OCI-LY7 (cell line): ENCODE measurements around the gene CIB2.

Experiments
- CTCF ChIP-seq: fragments of 200-600 bp; sonication (generic); conservative IDR thresholded peaks from 2 replicates; pipeline ENCODE4 v1.5.1; 2014; ENCODE audit warnings: mild to moderate bottlenecking, antibody characterized with exemption, low read length, moderate library complexity, mixed read lengths
- EZH2phosphoT487 ChIP-seq: fragments of 200-600 bp; sonication (generic); IDR thresholded peaks from 2 replicates; pipeline ENCODE4 v1.6.1; 2018; ENCODE audit warnings: low read depth, borderline replicate concordance, mild to moderate bottlenecking, mixed run types, antibody characterized with exemption, low read length, moderate library complexity, mixed read lengths

- TF ChIP-seq EZH2phosphoT487 = no peak
- no peak for TF ChIP-seq CTCF
These were observed 42.5 kb downstream of the CIB2 start for GRCh38 chr15:78088773-78089080.
